ENCODE measurements around the gene ZPR1.

DNA sequence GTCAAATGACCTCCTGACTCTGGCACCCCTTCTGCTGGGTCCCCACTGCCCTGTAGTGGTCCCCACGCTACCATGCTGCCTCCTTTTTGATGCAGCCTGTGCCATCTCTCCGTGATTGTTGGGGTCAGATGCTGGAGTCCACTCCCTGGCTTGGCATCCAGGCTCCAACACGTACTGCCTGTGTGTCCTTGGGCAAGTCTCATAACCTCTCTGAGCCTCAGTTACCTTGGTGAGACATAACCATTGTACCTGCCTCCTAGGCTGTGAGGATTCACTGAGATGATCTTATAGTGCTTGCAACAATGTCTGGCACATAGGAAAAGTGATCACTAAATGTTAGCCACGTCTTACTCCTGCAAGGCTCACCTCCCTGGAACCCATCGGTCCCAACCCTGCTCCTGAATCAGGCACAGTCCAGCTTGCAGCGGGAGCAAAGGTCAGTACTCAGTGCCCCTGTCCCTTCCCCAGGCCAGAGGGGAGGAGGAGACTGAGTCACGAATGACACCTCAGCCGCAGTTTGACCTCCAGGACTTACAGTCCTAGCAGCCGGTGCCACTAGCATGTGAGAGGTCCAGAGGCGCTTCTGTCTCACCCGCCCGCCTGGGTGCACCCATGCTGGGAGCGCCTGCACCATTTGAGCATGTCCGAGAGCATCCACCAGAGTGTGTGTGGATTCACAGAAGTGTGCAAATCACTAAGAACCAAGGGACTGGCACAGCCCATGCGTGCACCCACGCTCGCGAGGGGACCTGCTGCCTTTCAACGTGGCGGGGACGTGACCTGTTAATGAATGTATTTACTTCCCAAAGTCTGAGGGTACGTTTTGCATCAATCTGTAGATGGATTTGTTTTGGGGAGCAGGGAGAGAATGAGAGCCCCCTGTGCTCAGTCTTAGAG is 38.3 kb upstream of the ZPR1 start:
- TF ChIP-seq, protein P1, sequence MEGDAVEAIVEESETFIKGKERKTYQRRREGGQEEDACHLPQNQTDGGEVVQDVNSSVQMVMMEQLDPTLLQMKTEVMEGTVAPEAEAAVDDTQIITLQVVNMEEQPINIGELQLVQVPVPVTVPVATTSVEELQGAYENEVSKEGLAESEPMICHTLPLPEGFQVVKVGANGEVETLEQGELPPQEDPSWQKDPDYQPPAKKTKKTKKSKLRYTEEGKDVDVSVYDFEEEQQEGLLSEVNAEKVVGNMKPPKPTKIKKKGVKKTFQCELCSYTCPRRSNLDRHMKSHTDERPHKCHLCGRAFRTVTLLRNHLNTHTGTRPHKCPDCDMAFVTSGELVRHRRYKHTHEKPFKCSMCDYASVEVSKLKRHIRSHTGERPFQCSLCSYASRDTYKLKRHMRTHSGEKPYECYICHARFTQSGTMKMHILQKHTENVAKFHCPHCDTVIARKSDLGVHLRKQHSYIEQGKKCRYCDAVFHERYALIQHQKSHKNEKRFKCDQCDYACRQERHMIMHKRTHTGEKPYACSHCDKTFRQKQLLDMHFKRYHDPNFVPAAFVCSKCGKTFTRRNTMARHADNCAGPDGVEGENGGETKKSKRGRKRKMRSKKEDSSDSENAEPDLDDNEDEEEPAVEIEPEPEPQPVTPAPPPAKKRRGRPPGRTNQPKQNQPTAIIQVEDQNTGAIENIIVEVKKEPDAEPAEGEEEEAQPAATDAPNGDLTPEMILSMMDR (IDR thresholded peaks at IDR 0.05), result no peak
- TF ChIP-seq POLR2A (IDR thresholded peaks at IDR 0.05), result no peak
